C4-2B (cell line): ENCODE results near the gene RBBP8NL.

Experiments
- ZFX ChIP-seq: fragments of 450-650 bp; IDR thresholded peaks from 2 replicates; pipeline ENCODE4 v1.6.1; 2017
- TF ChIP-seq, protein P1 (sequence below): fragments of 450-650 bp; conservative IDR thresholded peaks from 2 replicates; pipeline ENCODE4 v1.5.1; 2017; ENCODE audit warnings: mild to moderate bottlenecking

- TF ChIP-seq, protein P1, sequence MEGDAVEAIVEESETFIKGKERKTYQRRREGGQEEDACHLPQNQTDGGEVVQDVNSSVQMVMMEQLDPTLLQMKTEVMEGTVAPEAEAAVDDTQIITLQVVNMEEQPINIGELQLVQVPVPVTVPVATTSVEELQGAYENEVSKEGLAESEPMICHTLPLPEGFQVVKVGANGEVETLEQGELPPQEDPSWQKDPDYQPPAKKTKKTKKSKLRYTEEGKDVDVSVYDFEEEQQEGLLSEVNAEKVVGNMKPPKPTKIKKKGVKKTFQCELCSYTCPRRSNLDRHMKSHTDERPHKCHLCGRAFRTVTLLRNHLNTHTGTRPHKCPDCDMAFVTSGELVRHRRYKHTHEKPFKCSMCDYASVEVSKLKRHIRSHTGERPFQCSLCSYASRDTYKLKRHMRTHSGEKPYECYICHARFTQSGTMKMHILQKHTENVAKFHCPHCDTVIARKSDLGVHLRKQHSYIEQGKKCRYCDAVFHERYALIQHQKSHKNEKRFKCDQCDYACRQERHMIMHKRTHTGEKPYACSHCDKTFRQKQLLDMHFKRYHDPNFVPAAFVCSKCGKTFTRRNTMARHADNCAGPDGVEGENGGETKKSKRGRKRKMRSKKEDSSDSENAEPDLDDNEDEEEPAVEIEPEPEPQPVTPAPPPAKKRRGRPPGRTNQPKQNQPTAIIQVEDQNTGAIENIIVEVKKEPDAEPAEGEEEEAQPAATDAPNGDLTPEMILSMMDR = no peak
- no peak for TF ChIP-seq ZFX
Observed at GRCh38 chr20:62452475-62453095, 25.2 kb upstream of the RBBP8NL start.
